DMS153 (cell line): ENCODE results near the gene COL4A2.

Experiments
- DNase-seq: peaks from one replicate; lab custom pipeline; 2025; lab: John Stamatoyannopoulos, UW

The COL4A2 gene

GRCh38 chr13:110533771-110534670 is 226.9 kb downstream of the COL4A2 start:
- no peak for DNase-seq

- DNase-seq: no peak
These were observed 228.4 kb downstream of the COL4A2 start for GRCh38 chr13:110535526-110535925.

GRCh38 chr13:110536006-110536693 is 229.1 kb downstream of the COL4A2 start:
- DNase-seq: no peak

GRCh38 chr13:110538632-110539031 is 231.5 kb downstream of the COL4A2 start:
- DNase-seq: peak; percentile 32

GRCh38 chr13:110539894-110540293 is 232.8 kb downstream of the COL4A2 start:
- DNase-seq: no peak

- DNase-seq: no peak
These were observed 233.9 kb downstream of the COL4A2 start for GRCh38 chr13:110540871-110541525.

GRCh38 chr13:110541526-110541920 is 234.4 kb downstream of the COL4A2 start:
- no peak for DNase-seq

- no peak for DNase-seq
These were observed 235.2 kb downstream of the COL4A2 start for GRCh38 chr13:110542169-110542796.

GRCh38 chr13:110546378-110546777 is 239.3 kb downstream of the COL4A2 start:
- DNase-seq: no peak

- no peak for DNase-seq
These were observed 239.8 kb downstream of the COL4A2 start for GRCh38 chr13:110546926-110547325.

GRCh38 chr13:110548891-110549794 is 242.1 kb downstream of the COL4A2 start:
- no peak for DNase-seq

GRCh38 chr13:110549795-110550160 is 242.7 kb downstream of the COL4A2 start:
- DNase-seq: no peak

GRCh38 chr13:110551284-110551683 is 244.2 kb downstream of the COL4A2 start:
- no peak for DNase-seq

GRCh38 chr13:110552767-110553166 is 245.7 kb downstream of the COL4A2 start:
- no peak for DNase-seq

GRCh38 chr13:110553417-110553816 is 246.3 kb downstream of the COL4A2 start:
- no peak for DNase-seq

GRCh38 chr13:110554227-110554836 is 247.2 kb downstream of the COL4A2 start:
- DNase-seq: no peak

- DNase-seq: no peak
These were observed 247.9 kb downstream of the COL4A2 start for GRCh38 chr13:110554946-110555345.

- peak; percentile 89 for DNase-seq
These were observed 248.6 kb downstream of the COL4A2 start for GRCh38 chr13:110555601-110556223.

- no peak for DNase-seq
These were observed 249.1 kb downstream of the COL4A2 start for GRCh38 chr13:110556224-110556606.

GRCh38 chr13:110557082-110557481 is 250.0 kb downstream of the COL4A2 start:
- no peak for DNase-seq
